Gastrocnemius medialis (tissue), 4 donors: ENCODE results near the gene TTLL12.

Experiments used
- CTCF ChIP-seq, 5 experiments: fragments of 450-650 bp in 3 of 5; fragments of 200-600 bp in 2 of 5; sonication (generic) in 2 of 5; IDR thresholded peaks in 4 of 5; conservative IDR thresholded peaks in 1 of 5; 1 replicate in 4 of 5; 2 replicates in 1 of 5; pipeline ENCODE4 v1.5.1; 2016 to 2019; ENCODE audit warnings: antibody characterized with exemption in 5 of 5, mild to moderate bottlenecking in 3 of 5, moderate library complexity in 3 of 5
- POLR2A ChIP-seq, 2 donors: fragments of 450-650 bp; IDR thresholded peaks; one replicate each; pipeline ENCODE4 v1.6.1; 2017; ENCODE audit warnings: antibody characterized with exemption in 2 of 2, mild to moderate bottlenecking in 2 of 2, moderate library complexity in 2 of 2

GRCh38 chr22:43128116-43128515 lies 58.8 kb downstream of the TTLL12 start:
- TF ChIP-seq CTCF (IDR thresholded peaks at IDR 0.05 in 4 of 5, conservative IDR thresholded peaks at IDR 0.05 in 1 of 5) (no peak), POLR2A (IDR thresholded peaks at IDR 0.05) (no peak)
